C4-2B (cell line): Measurements from ENCODE around the gene LTBP2.

Experiments
- CTCF ChIP-seq: fragments of 450-650 bp; conservative IDR thresholded peaks from 2 replicates; pipeline ENCODE4 v1.5.1; 2017; ENCODE audit warnings: mild to moderate bottlenecking
- ZFX ChIP-seq: fragments of 450-650 bp; IDR thresholded peaks from 2 replicates; pipeline ENCODE4 v1.6.1; 2017

- TF ChIP-seq CTCF (no peak), ZFX (no peak)
Observed at GRCh38 chr14:74469548-74470518, 142.2 kb downstream of the LTBP2 start.
